Calu3 (cell line): ENCODE data around the gene FAM219A. TPM values are rescaled to one million over a fixed set of nuclear protein-coding genes. Genes with fewer than 3 reads are reported as not detected.

Experiments
- BruUV-seq: library from RNA; stranded (reverse); fragments of 400-500 nt; replicated peaks from 2 replicates; lab custom pipeline; 2021; lab: Mats Ljungman, UMichigan
- CTCF ChIA-PET: fragments of 300-600 bp; sonication (Branson Sonifier 250); formaldehyde crosslinking; loops from one replicate; lab custom pipeline; 2022; ENCODE audit warnings: antibody characterized with exemption; lab: Charles Lee
- DNase-seq: peaks from one replicate; pipeline ENCODE4 v3.0.0; 2022
- H3K27ac Mint-ChIP-seq: one replicate; pipeline ENCODE4 v1.8.0; 2022; ENCODE audit warnings: mixed read lengths; ENCODE audit not compliant: unreplicated experiment
- H3K27me3 Mint-ChIP-seq: one replicate; pipeline ENCODE4 v1.8.0; 2022; ENCODE audit warnings: mixed read lengths; ENCODE audit not compliant: unreplicated experiment
- H3K36me3 Mint-ChIP-seq: one replicate; pipeline ENCODE4 v1.8.0; 2022; ENCODE audit warnings: mild to moderate bottlenecking, moderate library complexity, mixed read lengths; ENCODE audit not compliant: insufficient read depth, unreplicated experiment
- H3K4me1 Mint-ChIP-seq: one replicate; pipeline ENCODE4 v1.8.0; 2022; ENCODE audit warnings: mild to moderate bottlenecking, low read depth, mixed read lengths; ENCODE audit not compliant: unreplicated experiment
- H3K4me3 Mint-ChIP-seq: one replicate; pipeline ENCODE4 v1.8.0; 2022; ENCODE audit warnings: mild to moderate bottlenecking, low read depth, moderate library complexity, mixed read lengths; ENCODE audit not compliant: unreplicated experiment
- H3K9me3 Mint-ChIP-seq: one replicate; pipeline ENCODE4 v1.8.0; 2022; ENCODE audit warnings: low read depth, mixed read lengths; ENCODE audit not compliant: unreplicated experiment
- CTCF ChIP-seq: fragments of 200-600 bp; IDR thresholded peaks from one replicate; pipeline ENCODE4 v1.8.0; 2022; ENCODE audit warnings: antibody characterized with exemption; ENCODE audit not compliant: unreplicated experiment
- intact Hi-C: fragments of 100-400 bp; cut with micrococcal nuclease; formaldehyde crosslinking; loops from one replicate; pipeline ENCODE4 v1.10.0; 2022; ENCODE audit not compliant: unreplicated experiment
- total RNA-seq: library from RNA; stranded (reverse); gene quantifications from 2 replicates; pipeline ENCODE4 v1.2.3, GENCODE V29; 2022

FAM219A gene
- total RNA-seq, 1 experiment from 2014 or later = 13.1 TPM

- Mint-ChIP-seq H3K9me3 (no peaks in the 10 kb centered on the region), H3K36me3 (no peaks in the 10 kb centered on the region), H3K4me3 (no peak overlapping the region), H3K4me1 (no peaks in the 10 kb centered on the region), H3K27me3 (peaks cover 79% of the 10 kb centered on the region), H3K27ac (no peak overlapping the region)
- intact Hi-C loops = no loop called here
- no TSS peak for BruUV-seq
- TF ChIP-seq CTCF = no peak
- DNase-seq = no peak
- CTCF ChIA-PET = interaction anchor here (0.5 to 1.3 kb wide), 3 partner anchors 87 to 102 kb away, joined by 4 to 5 read pairs (median 5); partner anchors contain the start of gene CNTFR
These were observed 43.6 kb upstream of the FAM219A start for GRCh38 chr9:34501889-34502425.

GRCh38 chr9:34501372-34501771 lies 43.0 kb upstream of the FAM219A start:
- TF ChIP-seq CTCF = no peak
- no TSS peak for BruUV-seq
- CTCF ChIA-PET = interaction anchor here (0.9 to 1.3 kb wide), 2 partner anchors 97 to 103 kb away, joined by 4 to 5 read pairs; no protein-coding TSS in a partner anchor
- Mint-ChIP-seq H3K27ac (no peak overlapping the region), H3K4me3 (no peak overlapping the region), H3K4me1 (no peaks in the 10 kb centered on the region), H3K36me3 (no peaks in the 10 kb centered on the region), H3K9me3 (no peaks in the 10 kb centered on the region), H3K27me3 (peaks cover 82% of the 10 kb centered on the region)
- DNase-seq = no peak
- intact Hi-C loops = no loop called here

- Mint-ChIP-seq H3K36me3 (no peaks in the 10 kb centered on the region), H3K4me3 (no peak overlapping the region), H3K9me3 (no peaks in the 10 kb centered on the region), H3K27me3 (peaks cover 82% of the 10 kb centered on the region), H3K27ac (no peak overlapping the region), H3K4me1 (no peaks in the 10 kb centered on the region)
- BruUV-seq = no TSS peak
- intact Hi-C loops = loop anchor here (1.0 kb wide), 1 partner anchor 63 kb away; no protein-coding TSS in a partner anchor
- CTCF ChIA-PET = interaction anchor here (1.3 kb wide), 1 partner anchor 97 kb away, joined by 5 read pairs; no protein-coding TSS in a partner anchor
- peak; percentile 60 for DNase-seq
- peak; percentile 80 for TF ChIP-seq CTCF
These were observed 42.4 kb upstream of the FAM219A start for GRCh38 chr9:34500623-34501267.

GRCh38 chr9:34499076-34499475 lies 40.7 kb upstream of the FAM219A start:
- Mint-ChIP-seq H3K27me3 (peaks cover 82% of the 10 kb centered on the region), H3K27ac (no peak overlapping the region), H3K36me3 (no peaks in the 10 kb centered on the region), H3K9me3 (no peaks in the 10 kb centered on the region), H3K4me1 (no peaks in the 10 kb centered on the region), H3K4me3 (no peak overlapping the region)
- DNase-seq = no peak
- no peak for TF ChIP-seq CTCF
- CTCF ChIA-PET = no interaction called here
- intact Hi-C loops = no loop called here
- BruUV-seq = no TSS peak
